ENCODE results near the gene ATXN1.

The ATXN1 gene

DNA sequence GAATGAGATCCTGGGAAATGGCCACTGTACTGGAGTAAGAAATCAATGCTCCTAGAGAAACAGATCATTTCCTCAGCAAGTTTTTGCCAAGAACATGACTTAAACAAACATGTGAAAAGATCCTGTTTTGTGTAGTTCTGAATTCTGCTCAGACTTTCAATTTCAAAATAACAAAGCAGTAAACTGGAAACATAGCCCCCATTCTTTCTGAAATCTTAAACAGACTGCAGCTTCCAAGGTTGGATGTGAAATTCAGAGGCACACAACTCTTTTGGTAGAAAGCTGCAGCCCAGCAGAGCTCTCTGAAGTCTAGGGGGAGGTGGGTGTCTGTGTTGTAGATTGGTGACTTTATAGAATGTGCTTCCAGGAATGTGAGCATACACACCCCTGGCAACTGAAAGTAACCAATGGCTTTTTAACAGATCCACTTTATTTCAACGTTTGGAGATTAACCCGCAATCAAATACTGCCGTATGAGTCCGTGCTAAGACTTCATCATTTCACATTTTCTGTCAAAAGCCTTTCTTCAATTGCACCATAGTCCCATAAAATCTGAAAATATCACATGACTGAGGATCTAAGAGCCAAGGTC lies 86.4 kb downstream of the ATXN1 start:
- Histone ChIP-seq H3K36me3 (ENCODE audit: control insufficient read depth in 1 of 2, insufficient read depth in 2 of 2, low read length in 2 of 2) (no peaks in the 10 kb centered on the region), H3K27me3 (ENCODE audit: low read depth, low read length) (no peaks in the 10 kb centered on the region), H3K4me1 (ENCODE audit: control insufficient read depth in 1 of 2, insufficient read depth in 2 of 2, low read length in 2 of 2) (peaks cover 14 to 50% of the 10 kb centered on the region in 2 donors), H3K4me3 (ENCODE audit: low read depth in 1 of 2, low read length in 2 of 2) (no peak overlapping the region), H3K9me3 (ENCODE audit: control insufficient read depth in 1 of 2, low read length in 2 of 2) (no peaks in the 10 kb centered on the region), H3K27ac (ENCODE audit: low read length) (no peak overlapping the region)

DNA sequence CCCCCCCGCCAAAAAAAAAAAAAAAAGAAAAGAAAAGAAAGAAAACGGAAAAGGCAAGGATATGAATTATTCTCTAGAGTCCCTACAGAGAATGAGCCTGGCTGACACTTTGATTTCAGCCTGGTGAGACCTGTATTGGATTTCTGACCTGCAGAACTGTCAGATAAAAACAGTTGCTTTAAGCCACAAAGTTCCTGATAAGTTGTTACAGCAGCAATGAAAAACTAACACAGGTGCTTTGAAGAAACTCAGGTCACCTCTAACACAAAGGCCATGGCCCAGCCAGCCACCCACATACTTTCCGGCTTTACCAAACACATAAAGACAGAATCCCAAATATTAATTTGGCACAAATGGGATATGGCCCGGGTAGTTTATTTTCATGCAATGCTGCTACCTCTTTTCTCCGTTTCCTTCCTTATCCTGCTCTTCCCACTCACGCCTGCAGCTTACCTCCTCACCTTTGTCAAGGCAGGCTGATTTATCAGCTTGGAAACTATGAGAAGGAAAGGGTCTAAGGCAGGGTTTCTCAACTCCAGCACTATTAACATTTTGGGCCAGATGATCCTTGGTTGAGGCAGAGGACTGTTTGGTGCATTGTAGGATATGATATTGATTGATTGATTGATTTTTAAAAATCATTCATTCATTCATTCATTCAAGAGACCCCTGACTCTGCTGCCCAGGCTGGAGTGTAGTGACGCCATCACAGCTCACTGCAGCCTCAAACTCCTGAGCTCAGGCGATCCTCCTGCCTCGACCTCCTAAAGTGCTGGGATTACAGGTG lies 88.1 kb downstream of the ATXN1 start:
- peaks cover 23 to 61% of the 10 kb centered on the region in 2 donors for H3K4me1 ChIP-seq (ENCODE audit: control insufficient read depth in 1 of 2, insufficient read depth in 2 of 2, low read length in 2 of 2)

DNA sequence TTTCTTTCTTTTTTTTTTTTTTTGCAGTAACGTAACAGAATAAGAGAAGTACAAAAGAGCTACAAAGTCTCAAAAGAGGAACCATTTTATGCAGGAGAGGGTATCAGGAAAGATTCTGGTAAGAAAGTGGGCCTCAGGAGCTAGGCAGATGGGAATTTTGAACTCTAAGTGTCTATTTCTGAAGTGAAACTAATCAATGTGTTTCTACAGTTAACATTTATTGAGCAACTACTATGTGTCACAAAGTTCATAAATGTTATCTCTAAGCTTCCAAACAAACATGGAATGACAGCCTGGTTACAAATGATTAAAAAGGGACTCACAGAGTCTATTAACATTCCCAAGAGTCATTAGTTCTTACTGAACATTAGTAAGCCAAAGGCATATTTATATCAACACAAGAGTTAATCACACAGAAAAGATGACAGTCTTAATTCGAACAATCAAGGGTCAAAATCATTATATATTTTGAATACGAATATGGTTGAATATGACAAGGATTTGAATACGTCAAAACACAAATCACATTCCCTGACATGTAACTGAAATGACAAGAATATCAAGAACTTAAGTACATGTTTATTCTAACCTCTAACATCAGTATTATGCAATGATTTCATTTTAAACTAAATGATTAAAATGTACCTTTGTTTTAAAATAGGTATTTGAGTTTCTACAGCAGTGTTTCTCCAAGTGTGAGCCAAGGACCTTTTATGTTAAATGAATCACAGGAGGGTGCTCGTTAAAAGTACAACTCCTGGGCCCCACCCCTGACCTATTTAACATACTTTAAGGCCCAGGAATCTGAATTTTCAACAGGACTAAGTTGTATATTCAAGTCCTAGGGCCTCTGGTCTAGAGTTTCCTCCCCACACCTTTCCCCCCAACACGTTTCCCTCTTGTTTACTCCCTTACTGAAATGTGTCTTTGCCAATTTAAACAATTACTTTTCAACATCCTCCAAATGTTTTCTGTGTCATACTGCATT lies 89.7 kb downstream of the ATXN1 start:
- no peaks in the 10 kb centered on the region for H3K27me3 ChIP-seq (ENCODE audit: low read depth, low read length)
- H3K27ac ChIP-seq (ENCODE audit: low read length) = no peak overlapping the region
- H3K36me3 ChIP-seq (ENCODE audit: control insufficient read depth in 1 of 2, insufficient read depth in 2 of 2, low read length in 2 of 2) = no peaks in the 10 kb centered on the region
- no peak overlapping the region for H3K4me3 ChIP-seq (ENCODE audit: low read depth in 1 of 2, low read length in 2 of 2)
- peaks cover 23 to 60% of the 10 kb centered on the region in 2 donors for H3K4me1 ChIP-seq (ENCODE audit: control insufficient read depth in 1 of 2, insufficient read depth in 2 of 2, low read length in 2 of 2)
- no peaks in the 10 kb centered on the region for H3K9me3 ChIP-seq (ENCODE audit: control insufficient read depth in 1 of 2, low read length in 2 of 2)

More for the DNA sequence above, 88.1 kb downstream of the ATXN1 start:
- Histone ChIP-seq H3K9me3 (ENCODE audit: control insufficient read depth in 1 of 2, low read length in 2 of 2) (no peaks in the 10 kb centered on the region), H3K27ac (ENCODE audit: low read length) (no peak overlapping the region), H3K36me3 (ENCODE audit: control insufficient read depth in 1 of 2, insufficient read depth in 2 of 2, low read length in 2 of 2) (no peaks in the 10 kb centered on the region), H3K4me3 (ENCODE audit: low read depth in 1 of 2, low read length in 2 of 2) (no peak overlapping the region), H3K27me3 (ENCODE audit: low read depth, low read length) (no peaks in the 10 kb centered on the region)

DNA sequence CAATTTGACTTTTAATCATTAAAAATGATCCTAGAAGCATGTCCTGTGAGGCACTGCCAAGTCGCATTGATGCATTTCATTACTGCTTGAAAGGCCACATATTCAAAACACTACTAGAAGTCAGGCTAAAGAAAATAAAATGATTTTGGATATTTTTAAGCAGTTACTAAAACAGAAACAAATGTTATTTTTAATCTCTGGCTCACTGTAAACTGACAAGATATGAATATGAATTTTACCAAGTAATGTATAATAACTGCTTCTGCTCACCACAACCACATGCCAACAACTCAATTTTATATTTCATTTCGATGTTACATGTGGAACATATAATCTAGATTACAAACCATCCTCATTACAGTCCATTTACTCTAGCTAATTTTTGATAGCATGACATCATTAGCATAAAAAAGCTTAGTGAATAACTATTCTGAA lies 90.6 kb downstream of the ATXN1 start:
- no peak overlapping the region for H3K4me3 ChIP-seq (ENCODE audit: low read depth in 1 of 2, low read length in 2 of 2)
- H3K27ac ChIP-seq (ENCODE audit: low read length) = peak overlapping the region; percentile 45
- H3K27me3 ChIP-seq (ENCODE audit: low read depth, low read length) = no peaks in the 10 kb centered on the region
- no peaks in the 10 kb centered on the region for H3K36me3 ChIP-seq (ENCODE audit: control insufficient read depth in 1 of 2, insufficient read depth in 2 of 2, low read length in 2 of 2)
- H3K9me3 ChIP-seq (ENCODE audit: control insufficient read depth in 1 of 2, low read length in 2 of 2) = no peaks in the 10 kb centered on the region
- H3K4me1 ChIP-seq (ENCODE audit: control insufficient read depth in 1 of 2, insufficient read depth in 2 of 2, low read length in 2 of 2) = peaks cover 23 to 56% of the 10 kb centered on the region in 2 donors

DNA sequence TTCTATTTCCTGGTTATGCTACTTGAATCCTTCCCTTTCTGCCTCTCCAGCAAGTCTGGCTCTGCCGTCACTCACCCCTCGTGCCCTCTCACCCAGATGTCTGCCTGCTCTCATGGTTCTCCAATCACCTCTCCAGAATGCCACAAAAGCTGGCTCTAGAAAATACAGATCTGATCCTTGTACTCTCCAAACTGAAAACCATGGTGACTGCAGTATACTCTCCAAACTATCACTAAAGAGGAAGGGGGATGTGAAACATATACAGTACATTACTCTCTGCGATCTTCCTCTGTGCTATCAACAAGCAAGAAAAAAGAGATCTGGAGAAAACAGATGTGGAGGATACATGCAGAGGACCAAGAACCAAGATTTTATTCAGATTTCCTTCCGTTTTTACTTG lies 91.1 kb downstream of the ATXN1 start:
- Histone ChIP-seq H3K4me3 (ENCODE audit: low read depth in 1 of 2, low read length in 2 of 2) (no peak overlapping the region), H3K27me3 (ENCODE audit: low read depth, low read length) (no peaks in the 10 kb centered on the region), H3K4me1 (ENCODE audit: control insufficient read depth in 1 of 2, insufficient read depth in 2 of 2, low read length in 2 of 2) (peaks cover 23 to 56% of the 10 kb centered on the region in 2 donors), H3K27ac (ENCODE audit: low read length) (peak overlapping the region; percentile 45), H3K36me3 (ENCODE audit: control insufficient read depth in 1 of 2, insufficient read depth in 2 of 2, low read length in 2 of 2) (no peaks in the 10 kb centered on the region), H3K9me3 (ENCODE audit: control insufficient read depth in 1 of 2, low read length in 2 of 2) (no peaks in the 10 kb centered on the region)

DNA sequence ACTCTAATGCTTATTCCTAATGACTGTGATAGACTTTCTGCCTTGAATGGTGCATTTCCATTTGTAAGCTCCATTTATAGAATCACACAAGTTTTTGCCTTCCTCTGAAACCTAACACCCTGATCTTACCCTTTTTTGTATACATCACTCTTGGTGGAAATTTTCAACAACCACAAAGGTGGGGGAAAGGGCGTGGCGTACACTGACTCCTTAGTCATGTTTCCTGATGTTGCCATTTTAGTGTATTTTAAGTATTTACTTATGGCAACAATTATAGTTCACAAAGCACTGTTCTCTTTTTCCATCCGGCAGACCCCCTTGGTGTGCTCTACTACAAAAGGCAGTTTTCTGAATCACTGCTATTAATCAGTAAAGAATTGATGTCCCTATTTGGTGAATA lies 92.0 kb downstream of the ATXN1 start:
- Histone ChIP-seq H3K9me3 (ENCODE audit: control insufficient read depth in 1 of 2, low read length in 2 of 2) (no peaks in the 10 kb centered on the region), H3K4me3 (ENCODE audit: low read depth in 1 of 2, low read length in 2 of 2) (no peak overlapping the region), H3K4me1 (ENCODE audit: control insufficient read depth in 1 of 2, insufficient read depth in 2 of 2, low read length in 2 of 2) (peaks cover 19 to 53% of the 10 kb centered on the region in 2 donors), H3K27ac (ENCODE audit: low read length) (no peak overlapping the region), H3K27me3 (ENCODE audit: low read depth, low read length) (no peaks in the 10 kb centered on the region), H3K36me3 (ENCODE audit: control insufficient read depth in 1 of 2, insufficient read depth in 2 of 2, low read length in 2 of 2) (no peaks in the 10 kb centered on the region)

DNA sequence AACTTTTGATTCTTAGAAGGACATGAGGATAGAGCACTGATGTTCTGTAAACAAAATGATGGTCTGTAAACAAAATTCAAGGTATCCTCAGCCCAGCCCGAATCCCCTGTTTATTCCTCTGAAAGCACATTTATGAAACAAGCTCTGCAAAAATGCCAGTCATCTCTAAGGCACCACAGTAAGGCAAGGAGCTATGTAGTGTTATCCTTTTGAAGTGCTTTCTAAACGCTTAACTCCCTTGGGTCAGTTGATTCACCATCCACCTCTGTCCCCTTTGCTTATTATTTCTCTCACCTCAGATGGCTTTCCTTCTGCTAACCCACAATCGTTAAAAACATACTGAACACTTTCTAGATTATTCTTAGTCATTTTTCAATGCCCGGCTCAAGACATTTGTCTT lies 93.8 kb downstream of the ATXN1 start:
- Histone ChIP-seq H3K36me3 (ENCODE audit: control insufficient read depth in 1 of 2, insufficient read depth in 2 of 2, low read length in 2 of 2) (no peaks in the 10 kb centered on the region), H3K4me1 (ENCODE audit: control insufficient read depth in 1 of 2, insufficient read depth in 2 of 2, low read length in 2 of 2) (peaks cover 19 to 45% of the 10 kb centered on the region in 2 donors), H3K27me3 (ENCODE audit: low read depth, low read length) (no peaks in the 10 kb centered on the region), H3K4me3 (ENCODE audit: low read depth in 1 of 2, low read length in 2 of 2) (no peak overlapping the region), H3K27ac (ENCODE audit: low read length) (no peak overlapping the region), H3K9me3 (ENCODE audit: control insufficient read depth in 1 of 2, low read length in 2 of 2) (no peaks in the 10 kb centered on the region)

DNA sequence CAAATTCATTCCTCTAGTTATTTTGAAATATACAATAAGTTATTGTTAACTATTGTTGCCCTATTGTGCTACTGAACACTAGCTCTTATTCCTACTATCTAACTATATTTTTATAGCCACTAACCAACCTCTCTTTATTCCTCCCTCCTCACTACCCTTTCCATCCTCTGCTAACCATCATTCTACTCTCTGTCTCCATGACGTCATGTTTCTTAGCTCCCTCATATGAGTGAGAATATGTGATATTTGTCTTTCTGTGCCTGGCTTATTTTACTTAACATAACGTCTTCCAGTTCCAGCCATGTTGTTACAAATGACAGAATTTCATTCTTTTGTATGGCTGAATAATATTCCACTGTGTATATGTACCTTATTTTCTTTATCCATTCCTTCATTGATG lies 95.3 kb downstream of the ATXN1 start:
- Histone ChIP-seq H3K36me3 (ENCODE audit: control insufficient read depth in 1 of 2, insufficient read depth in 2 of 2, low read length in 2 of 2) (no peaks in the 10 kb centered on the region), H3K4me1 (ENCODE audit: control insufficient read depth in 1 of 2, insufficient read depth in 2 of 2, low read length in 2 of 2) (peaks cover 15 to 31% of the 10 kb centered on the region in 2 donors), H3K27ac (ENCODE audit: low read length) (no peak overlapping the region), H3K9me3 (ENCODE audit: control insufficient read depth in 1 of 2, low read length in 2 of 2) (peaks cover 3 to 6% of the 10 kb centered on the region in 2 donors), H3K27me3 (ENCODE audit: low read depth, low read length) (no peaks in the 10 kb centered on the region), H3K4me3 (ENCODE audit: low read depth in 1 of 2, low read length in 2 of 2) (no peak overlapping the region)

DNA sequence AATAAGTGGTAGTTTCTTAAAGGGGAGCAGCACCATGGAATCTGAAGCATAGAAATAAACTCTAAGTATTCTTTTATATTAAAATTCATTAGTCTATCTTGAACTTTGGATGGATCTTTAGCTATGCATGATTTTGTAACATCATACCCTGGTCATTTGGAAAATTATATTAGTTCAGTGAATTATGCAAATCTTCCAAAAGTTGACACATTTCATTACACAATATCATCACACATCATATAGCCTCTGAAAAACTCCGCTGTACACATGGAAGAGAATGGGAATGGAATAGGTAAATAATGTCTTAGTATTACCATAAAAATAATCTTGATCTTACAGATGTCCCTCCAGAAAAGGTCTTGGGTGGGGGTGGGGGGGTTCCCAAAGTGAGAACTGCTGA lies 96.1 kb downstream of the ATXN1 start:
- H3K27ac ChIP-seq (ENCODE audit: low read length) = no peak overlapping the region
- H3K4me3 ChIP-seq (ENCODE audit: low read depth in 1 of 2, low read length in 2 of 2) = no peak overlapping the region
- H3K36me3 ChIP-seq (ENCODE audit: control insufficient read depth in 1 of 2, insufficient read depth in 2 of 2, low read length in 2 of 2) = no peaks in the 10 kb centered on the region
- H3K9me3 ChIP-seq (ENCODE audit: control insufficient read depth in 1 of 2, low read length in 2 of 2) = peaks cover 3 to 6% of the 10 kb centered on the region in 2 donors
- peaks cover 11 to 22% of the 10 kb centered on the region in 2 donors for H3K4me1 ChIP-seq (ENCODE audit: control insufficient read depth in 1 of 2, insufficient read depth in 2 of 2, low read length in 2 of 2)
- no peaks in the 10 kb centered on the region for H3K27me3 ChIP-seq (ENCODE audit: low read depth, low read length)

DNA sequence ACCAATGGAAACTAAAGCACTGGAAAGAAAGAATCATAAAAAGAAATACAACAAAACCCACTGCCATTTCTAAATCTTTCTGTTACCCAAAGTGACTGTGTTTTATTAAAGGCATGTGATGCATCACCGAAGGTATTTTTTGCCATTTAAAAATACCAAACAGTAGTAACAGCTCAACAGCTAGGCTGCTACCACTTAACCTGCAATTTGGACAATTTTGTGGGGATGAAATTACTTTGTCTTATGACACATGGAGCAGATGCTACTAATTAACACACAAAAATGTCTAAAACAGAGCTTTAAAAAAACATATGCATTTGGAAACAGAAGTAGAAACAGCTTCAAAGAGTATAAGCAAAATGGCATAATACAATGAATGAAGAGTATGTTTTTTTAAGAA lies 97.4 kb downstream of the ATXN1 start:
- H3K27me3 ChIP-seq (ENCODE audit: low read depth, low read length) = no peaks in the 10 kb centered on the region
- peaks cover 3 to 6% of the 10 kb centered on the region in 2 donors for H3K9me3 ChIP-seq (ENCODE audit: control insufficient read depth in 1 of 2, low read length in 2 of 2)
- no peak overlapping the region for H3K4me3 ChIP-seq (ENCODE audit: low read depth in 1 of 2, low read length in 2 of 2)
- H3K36me3 ChIP-seq (ENCODE audit: control insufficient read depth in 1 of 2, insufficient read depth in 2 of 2, low read length in 2 of 2) = no peaks in the 10 kb centered on the region
- H3K4me1 ChIP-seq (ENCODE audit: control insufficient read depth in 1 of 2, insufficient read depth in 2 of 2, low read length in 2 of 2) = peaks cover under 1 to 13% of the 10 kb centered on the region in 2 donors
- no peak overlapping the region for H3K27ac ChIP-seq (ENCODE audit: low read length)

DNA sequence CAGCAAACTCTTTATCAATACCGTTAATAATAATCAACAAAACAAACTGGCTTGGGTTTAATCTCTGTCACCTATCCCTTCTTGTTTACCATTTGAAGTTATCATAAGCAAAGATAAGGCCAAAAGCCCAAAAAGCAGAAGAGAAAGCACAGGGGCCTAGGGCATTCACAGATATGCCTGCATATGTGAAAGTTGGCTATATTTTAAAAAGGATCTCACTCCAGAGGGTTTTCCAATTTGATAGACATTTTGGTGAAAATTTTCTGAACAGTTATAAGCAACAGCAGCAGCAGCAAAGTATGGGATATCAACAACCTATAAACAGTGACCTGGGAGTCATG lies 101.1 kb downstream of the ATXN1 start:
- no peaks in the 10 kb centered on the region for H3K27me3 ChIP-seq (ENCODE audit: low read depth, low read length)
- peaks cover 0 to 5% of the 10 kb centered on the region in 2 donors for H3K36me3 ChIP-seq (ENCODE audit: control insufficient read depth in 1 of 2, insufficient read depth in 2 of 2, low read length in 2 of 2)
- H3K27ac ChIP-seq (ENCODE audit: low read length) = no peak overlapping the region
- H3K4me3 ChIP-seq (ENCODE audit: low read depth in 1 of 2, low read length in 2 of 2) = no peak overlapping the region
- H3K4me1 ChIP-seq (ENCODE audit: control insufficient read depth in 1 of 2, insufficient read depth in 2 of 2, low read length in 2 of 2) = no peaks in the 10 kb centered on the region
- peaks cover 3 to 6% of the 10 kb centered on the region in 2 donors for H3K9me3 ChIP-seq (ENCODE audit: control insufficient read depth in 1 of 2, low read length in 2 of 2)

Measured in muscle layer of duodenum (tissue), 2 donors.